ENCODE measurements around the gene AUH. TPM values are rescaled to one million over a fixed set of nuclear protein-coding genes. Genes with fewer than 3 reads are reported as not detected.
A peak's percentile ranks its signal among the peaks of the same experiment; 100 is the strongest.

AUH gene
- total and polyA plus RNA-seq, 2 experiments from 2014 or later, result 9.9 to 18.3 TPM

- Histone ChIP-seq H3K4me1 (ENCODE audit: insufficient read depth) (0 out of 2 replicates have a peak, but pooled peaks cover 4% of the 10 kb centered on the region), H4K20me1 (ENCODE audit: insufficient read depth) (no peaks in the 10 kb centered on the region), H3K27me3 (replicated peaks; ENCODE audit: insufficient read depth) (no peaks in the 10 kb centered on the region), H3K36me3 (ENCODE audit: low read depth) (no peaks in the 10 kb centered on the region; the same call in 1 of the 2 replicates), H3K4me2 (ENCODE audit: unreplicated experiment) (no peak overlapping the region), H3K4me3 (no peak overlapping the region), H3K9ac (no peak overlapping the region), H3K9me3 (ENCODE audit: low read depth) (no peaks in the 10 kb centered on the region), H3K27ac (no peak overlapping the region), H3F3A (ENCODE audit: insufficient read depth) (0 out of 2 replicates have a peak, but pooled peaks cover 6% of the 10 kb centered on the region), H2AFZ (no peak overlapping the region), H3K9me2 (ENCODE audit: insufficient read depth) (no peaks in the 10 kb centered on the region), H3K79me2 (ENCODE audit: insufficient read depth) (no peaks in the 10 kb centered on the region)
- no peak for DNase-seq
- 97 to 100% methylated on average over 1 of the region's 1 CpG for WGBS, 2 experiments (ENCODE audit: low coverage in 1 of 2, low lambda C conversion rate in 2 of 2, missing lambda C conversion rate in 2 of 2)
- TF ChIP-seq EZH2phosphoT487 (IDR thresholded peaks at IDR 0.05; ENCODE audit: insufficient read depth, low read depth), result no peak
- TF ChIP-seq EZH2 (IDR thresholded peaks at IDR 0.05; ENCODE audit: insufficient read depth, poor library complexity, severe bottlenecking), result no peak
- in situ Hi-C loops (cut with MboI), result no loop called here
These were observed 72.5 kb downstream of the AUH start for GRCh38 chr9:91289244-91289643.

- in situ Hi-C loops (cut with MboI), result no loop called here
- H2AFZ ChIP-seq, result no peak overlapping the region
- no peaks in the 10 kb centered on the region for H3F3A ChIP-seq (ENCODE audit: insufficient read depth)
These were observed 75.9 kb downstream of the AUH start for GRCh38 chr9:91285729-91286353.

GRCh38 chr9:91282292-91282691 is 79.4 kb downstream of the AUH start:
- Histone ChIP-seq H3K27me3 (replicated peaks; ENCODE audit: insufficient read depth) (no peaks in the 10 kb centered on the region), H3K4me1 (ENCODE audit: insufficient read depth) (no peaks in the 10 kb centered on the region), H3K9ac (no peak overlapping the region), H4K20me1 (ENCODE audit: insufficient read depth) (no peaks in the 10 kb centered on the region), H3K4me3 (no peak overlapping the region), H3K79me2 (ENCODE audit: insufficient read depth) (no peaks in the 10 kb centered on the region), H3K9me3 (ENCODE audit: low read depth) (no peaks in the 10 kb centered on the region), H3K36me3 (ENCODE audit: low read depth) (no peaks in the 10 kb centered on the region), H3K27ac (no peak overlapping the region), H3K4me2 (ENCODE audit: unreplicated experiment) (no peak overlapping the region), H3F3A (ENCODE audit: insufficient read depth) (no peaks in the 10 kb centered on the region), H2AFZ (no peak overlapping the region), H3K9me2 (ENCODE audit: insufficient read depth) (no peaks in the 10 kb centered on the region)
- WGBS, 2 experiments (ENCODE audit: low coverage in 1 of 2, low lambda C conversion rate in 2 of 2, missing lambda C conversion rate in 2 of 2), result 83 to 84% methylated on average over 3 of the region's 3 CpGs
- peak; percentile 70 for DNase-seq
- in situ Hi-C loops (cut with MboI), result no loop called here
- TF ChIP-seq EZH2phosphoT487 (IDR thresholded peaks at IDR 0.05; ENCODE audit: insufficient read depth, low read depth), result no peak
- no peak for TF ChIP-seq EZH2 (IDR thresholded peaks at IDR 0.05; ENCODE audit: insufficient read depth, poor library complexity, severe bottlenecking)

More at GRCh38 chr9:91285729-91286353, 75.9 kb downstream of the AUH start:
- no peaks in the 10 kb centered on the region for H3K79me2 ChIP-seq (ENCODE audit: insufficient read depth)
- no peaks in the 10 kb centered on the region for H3K36me3 ChIP-seq (ENCODE audit: low read depth)
- no peak for TF ChIP-seq EZH2phosphoT487 (IDR thresholded peaks at IDR 0.05; ENCODE audit: insufficient read depth, low read depth)
- DNase-seq, result no peak
- no peaks in the 10 kb centered on the region for H4K20me1 ChIP-seq (ENCODE audit: insufficient read depth)
- WGBS, 2 experiments (ENCODE audit: low coverage in 1 of 2, low lambda C conversion rate in 2 of 2, missing lambda C conversion rate in 2 of 2), result 84 to 88% methylated on average over 6 of the region's 6 CpGs
- H3K4me3 ChIP-seq, result no peak overlapping the region
- no peaks in the 10 kb centered on the region for H3K9me2 ChIP-seq (ENCODE audit: insufficient read depth)
- no peaks in the 10 kb centered on the region for H3K27me3 ChIP-seq (replicated peaks; ENCODE audit: insufficient read depth)
- H3K4me1 ChIP-seq (ENCODE audit: insufficient read depth), result no peaks in the 10 kb centered on the region
- no peak overlapping the region for H3K4me2 ChIP-seq (ENCODE audit: unreplicated experiment)
- no peak overlapping the region for H3K27ac ChIP-seq
- H3K9ac ChIP-seq, result no peak overlapping the region
- no peaks in the 10 kb centered on the region for H3K9me3 ChIP-seq (ENCODE audit: low read depth)

- no peak overlapping the region for H2AFZ ChIP-seq
- no peaks in the 10 kb centered on the region for H3K9me2 ChIP-seq (ENCODE audit: insufficient read depth)
- no peak overlapping the region for H3K4me2 ChIP-seq (ENCODE audit: unreplicated experiment)
- H3K9me3 ChIP-seq (ENCODE audit: low read depth), result no peaks in the 10 kb centered on the region
- peaks cover 7% of the 10 kb centered on the region; the same call in 1 of the 2 replicates for H3F3A ChIP-seq (ENCODE audit: insufficient read depth)
- H3K27me3 ChIP-seq (replicated peaks; ENCODE audit: insufficient read depth), result no peaks in the 10 kb centered on the region
- no peaks in the 10 kb centered on the region for H3K36me3 ChIP-seq (ENCODE audit: low read depth)
- no peak for TF ChIP-seq EZH2 (IDR thresholded peaks at IDR 0.05; ENCODE audit: insufficient read depth, poor library complexity, severe bottlenecking)
- no peak for TF ChIP-seq EZH2phosphoT487 (IDR thresholded peaks at IDR 0.05; ENCODE audit: insufficient read depth, low read depth)
- H3K9ac ChIP-seq, result no peak overlapping the region
- no peak overlapping the region for H3K27ac ChIP-seq
- DNase-seq, result no peak
- 90 to 94% methylated on average over 8 of the region's 8 CpGs for WGBS, 2 experiments (ENCODE audit: low coverage in 1 of 2, low lambda C conversion rate in 2 of 2, missing lambda C conversion rate in 2 of 2)
- no peaks in the 10 kb centered on the region for H4K20me1 ChIP-seq (ENCODE audit: insufficient read depth)
- no peaks in the 10 kb centered on the region for H3K79me2 ChIP-seq (ENCODE audit: insufficient read depth)
- peaks cover 1% of the 10 kb centered on the region; the same call in 1 of the 2 replicates for H3K4me1 ChIP-seq (ENCODE audit: insufficient read depth)
- in situ Hi-C loops (cut with MboI), result no loop called here
- no peak overlapping the region for H3K4me3 ChIP-seq
These were observed 82.2 kb downstream of the AUH start for GRCh38 chr9:91279296-91280204.
